Neural crest cell (in vitro differentiated cells): ENCODE results near the gene ZNF469. TPM values are rescaled to one million over a fixed set of nuclear protein-coding genes. Genes with fewer than 3 reads are reported as not detected.

Experiments used
- DNase-seq: peaks from one replicate; pipeline ENCODE4 v3.0.0; 2021; ENCODE audit warnings: low read depth, mixed read lengths, low spot score
- H3K27ac Mint-ChIP-seq: one replicate; pipeline ENCODE4 v1.8.0; 2021; ENCODE audit warnings: mild to moderate bottlenecking, mixed read lengths; ENCODE audit not compliant: unreplicated experiment
- H3K27me3 Mint-ChIP-seq: 2 replicates; pipeline ENCODE4 v1.8.0; 2021; ENCODE audit warnings: low read depth, mild to moderate bottlenecking, mixed read lengths
- H3K36me3 Mint-ChIP-seq: 2 replicates; pipeline ENCODE4 v1.8.0; 2021; ENCODE audit warnings: low read depth, mild to moderate bottlenecking, mixed read lengths
- H3K4me1 Mint-ChIP-seq: 2 replicates; pipeline ENCODE4 v1.8.0; 2021; ENCODE audit warnings: mixed read lengths
- H3K4me3 Mint-ChIP-seq: one replicate; pipeline ENCODE4 v1.8.0; 2021; ENCODE audit warnings: mild to moderate bottlenecking, mixed read lengths
- H3K9me3 Mint-ChIP-seq: 2 replicates; pipeline ENCODE4 v1.8.0; 2021; ENCODE audit warnings: mixed read lengths
- total RNA-seq: library from RNA; stranded (reverse); gene quantifications from 2 replicates; pipeline ENCODE4 v1.2.1, GENCODE V29; 2021
- TF ChIP-seq, protein P1 (sequence below): fragments of 200-600 bp; sonication (generic); conservative IDR thresholded peaks from 2 replicates; pipeline ENCODE4 v1.5.0; 2021; ENCODE audit warnings: antibody characterized with exemption, mild to moderate bottlenecking

Gene ZNF469
- total RNA-seq, 1 donor from 2014 or later = 0.58 TPM

DNA sequence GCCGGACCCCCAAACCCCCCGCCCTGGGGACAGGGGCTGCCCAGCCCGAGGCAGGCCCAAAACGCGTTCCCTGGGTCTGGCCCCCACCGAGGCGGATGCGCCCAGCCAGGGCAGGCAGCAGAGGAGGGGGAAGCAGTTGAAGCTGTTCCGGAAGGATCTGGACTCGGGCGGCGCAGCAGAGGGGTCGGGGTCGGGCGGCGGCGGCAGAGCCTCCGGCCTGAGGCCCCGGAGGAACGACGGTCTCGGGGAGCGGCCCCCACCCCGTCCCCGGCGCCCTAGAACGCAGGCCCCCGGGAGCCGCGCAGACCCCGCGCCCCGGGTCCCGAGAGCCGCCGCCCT, 47.4 kb downstream of the ZNF469 start:
- H3K4me3 Mint-ChIP-seq = no peak overlapping the region
- DNase-seq = no peak
- no peaks in the 10 kb centered on the region for H3K27me3 Mint-ChIP-seq
- H3K36me3 Mint-ChIP-seq = no peaks in the 10 kb centered on the region
- H3K27ac Mint-ChIP-seq = no peak overlapping the region
- TF ChIP-seq, protein P1, sequence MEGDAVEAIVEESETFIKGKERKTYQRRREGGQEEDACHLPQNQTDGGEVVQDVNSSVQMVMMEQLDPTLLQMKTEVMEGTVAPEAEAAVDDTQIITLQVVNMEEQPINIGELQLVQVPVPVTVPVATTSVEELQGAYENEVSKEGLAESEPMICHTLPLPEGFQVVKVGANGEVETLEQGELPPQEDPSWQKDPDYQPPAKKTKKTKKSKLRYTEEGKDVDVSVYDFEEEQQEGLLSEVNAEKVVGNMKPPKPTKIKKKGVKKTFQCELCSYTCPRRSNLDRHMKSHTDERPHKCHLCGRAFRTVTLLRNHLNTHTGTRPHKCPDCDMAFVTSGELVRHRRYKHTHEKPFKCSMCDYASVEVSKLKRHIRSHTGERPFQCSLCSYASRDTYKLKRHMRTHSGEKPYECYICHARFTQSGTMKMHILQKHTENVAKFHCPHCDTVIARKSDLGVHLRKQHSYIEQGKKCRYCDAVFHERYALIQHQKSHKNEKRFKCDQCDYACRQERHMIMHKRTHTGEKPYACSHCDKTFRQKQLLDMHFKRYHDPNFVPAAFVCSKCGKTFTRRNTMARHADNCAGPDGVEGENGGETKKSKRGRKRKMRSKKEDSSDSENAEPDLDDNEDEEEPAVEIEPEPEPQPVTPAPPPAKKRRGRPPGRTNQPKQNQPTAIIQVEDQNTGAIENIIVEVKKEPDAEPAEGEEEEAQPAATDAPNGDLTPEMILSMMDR = no peak
- no peaks in the 10 kb centered on the region for H3K4me1 Mint-ChIP-seq
- no peaks in the 10 kb centered on the region for H3K9me3 Mint-ChIP-seq

DNA sequence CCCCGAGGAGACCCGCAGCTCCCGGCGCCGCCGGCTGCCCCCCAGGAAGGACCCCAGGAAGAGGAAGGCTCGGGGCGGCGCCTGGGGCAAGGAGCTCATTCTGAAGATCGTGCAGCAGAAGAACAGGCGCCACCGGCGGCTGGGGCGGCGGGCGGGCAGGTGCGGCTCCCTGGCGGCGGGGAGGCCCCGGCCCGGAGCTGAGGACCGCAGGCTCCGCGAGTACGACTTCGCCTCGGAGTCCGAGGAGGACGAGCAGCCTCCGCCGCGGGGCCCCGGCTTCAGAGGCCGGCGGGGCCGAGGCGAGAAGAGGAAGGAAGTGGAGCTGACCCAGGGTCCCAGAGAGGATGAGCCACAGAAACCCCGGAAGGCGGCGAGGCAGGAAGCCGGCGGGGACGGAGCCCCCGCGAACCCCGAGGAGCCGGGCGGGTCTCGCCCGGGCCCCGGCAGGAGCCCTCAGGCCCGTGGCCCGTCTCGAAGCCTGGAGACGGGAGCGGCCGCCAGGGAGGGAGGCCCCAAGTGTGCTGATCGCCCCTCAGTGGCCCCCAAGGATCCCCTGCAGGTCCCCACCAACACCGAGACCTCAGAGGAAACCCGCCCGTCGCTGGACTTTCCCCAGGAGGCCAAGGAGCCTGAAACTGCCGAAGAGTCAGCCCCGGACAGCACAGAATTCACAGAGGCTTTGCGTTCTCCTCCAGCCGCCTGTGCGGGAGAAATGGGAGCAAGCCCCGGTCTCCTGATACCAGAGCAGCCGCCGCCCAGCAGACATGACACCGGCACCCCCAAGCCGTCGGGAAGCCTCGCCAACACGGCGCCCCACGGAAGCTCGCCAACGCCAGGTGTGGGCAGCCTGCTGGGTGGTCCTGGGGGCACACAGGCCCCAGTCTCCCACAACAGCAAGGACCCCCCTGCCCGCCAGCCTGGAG, 48.0 kb downstream of the ZNF469 start:
- H3K36me3 Mint-ChIP-seq = no peaks in the 10 kb centered on the region
- TF ChIP-seq, protein P1 = no peak
- H3K27me3 Mint-ChIP-seq = no peaks in the 10 kb centered on the region
- no peak for DNase-seq
- no peak overlapping the region for H3K27ac Mint-ChIP-seq
- H3K9me3 Mint-ChIP-seq = no peaks in the 10 kb centered on the region
- no peak overlapping the region for H3K4me3 Mint-ChIP-seq
- H3K4me1 Mint-ChIP-seq = no peaks in the 10 kb centered on the region

DNA sequence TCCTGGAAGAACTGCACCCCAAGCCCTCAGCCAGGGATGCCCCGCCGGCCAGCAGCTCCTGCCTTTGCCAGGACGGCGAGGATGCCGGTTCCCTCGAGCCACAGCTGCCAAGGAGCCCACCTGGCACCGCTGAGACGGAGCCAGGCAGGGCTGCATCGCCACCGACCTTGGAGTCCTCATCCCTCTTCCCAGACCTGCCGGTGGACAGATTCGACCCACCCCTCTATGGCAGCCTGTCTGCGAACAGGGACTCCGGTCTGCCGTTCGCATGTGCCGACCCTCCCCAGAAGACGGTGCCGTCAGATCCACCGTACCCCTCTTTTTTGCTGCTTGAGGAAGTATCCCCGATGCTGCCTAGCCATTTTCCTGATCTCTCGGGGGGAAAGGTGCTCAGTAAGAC, 48.9 kb downstream of the ZNF469 start:
- Mint-ChIP-seq H3K4me1 (no peaks in the 10 kb centered on the region), H3K36me3 (no peaks in the 10 kb centered on the region), H3K27ac (no peak overlapping the region), H3K27me3 (no peaks in the 10 kb centered on the region), H3K9me3 (no peaks in the 10 kb centered on the region), H3K4me3 (no peak overlapping the region)
- DNase-seq = no peak
- TF ChIP-seq, protein P1 = no peak

GRCh38 chr16:88432174-88432573, 49.4 kb downstream of the ZNF469 start:
- no peaks in the 10 kb centered on the region for H3K4me1 Mint-ChIP-seq
- no peak overlapping the region for H3K4me3 Mint-ChIP-seq
- H3K27ac Mint-ChIP-seq = no peak overlapping the region
- no peak for DNase-seq
- H3K36me3 Mint-ChIP-seq = no peaks in the 10 kb centered on the region
- TF ChIP-seq, protein P1 = no peak
- H3K27me3 Mint-ChIP-seq = no peaks in the 10 kb centered on the region
- no peaks in the 10 kb centered on the region for H3K9me3 Mint-ChIP-seq

Other genes starting within 250 kb of the ZNF469 start
- gene ZFPM1, start 70.3 kb downstream of the ZNF469 start, total RNA-seq = 11.1 and 11.2 TPM in 2 replicates
- gene ZC3H18, start 187.4 kb downstream of the ZNF469 start, total RNA-seq = 88.5 and 90.4 TPM in 2 replicates